Measurements from ENCODE around the gene RPS6KB1. TPM values are rescaled to one million over a fixed set of nuclear protein-coding genes. Genes with fewer than 3 reads are reported as not detected.

RPS6KB1 gene
- total and polyA plus RNA-seq, 10 of the 15 experiments (the other 5 are each of a cell fraction or from before 2014, with no cell fraction given) = 6.6 to 33.2 (median 26.0) TPM

DNA sequence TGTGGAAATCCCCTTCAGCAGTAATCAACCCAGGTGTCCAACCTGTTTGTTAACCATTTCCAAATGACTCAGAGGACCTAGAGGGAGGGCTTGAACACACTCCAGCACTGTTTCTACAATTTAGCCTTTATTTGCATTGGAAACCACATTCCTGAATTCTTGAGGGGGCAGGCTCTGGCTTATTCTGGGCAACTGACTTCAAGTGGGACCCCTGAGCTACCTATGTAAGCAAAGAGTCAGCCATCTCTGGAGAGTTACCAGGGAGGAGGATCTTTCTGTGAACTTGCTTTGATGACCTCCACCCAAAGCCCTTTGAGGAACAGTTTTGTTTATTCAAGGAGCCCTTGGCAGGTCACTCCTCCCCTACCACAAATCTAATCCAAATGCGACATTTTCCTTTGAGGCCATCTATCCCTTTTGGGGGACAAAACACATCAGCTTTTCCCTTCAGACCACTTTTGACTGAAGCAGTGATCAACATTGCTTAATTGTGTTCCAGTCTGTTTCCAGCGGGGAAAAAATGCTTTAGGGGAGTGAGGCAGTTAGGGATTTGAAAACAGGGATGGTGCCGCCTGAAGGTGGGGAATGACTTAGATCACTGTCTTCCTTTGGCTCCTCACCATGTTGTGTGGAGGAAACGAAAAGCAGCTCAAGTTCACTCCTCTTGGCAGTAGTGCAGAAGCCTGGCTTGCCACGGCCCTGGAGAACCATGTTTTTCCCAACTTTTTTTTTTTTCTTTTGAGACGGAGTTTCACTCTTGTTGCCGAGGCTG lies 46.3 kb upstream of the RPS6KB1 start (continued):
- 0 out of 2 replicates have a peak, but pooled peaks have one; percentile 54 for TF ChIP-seq CHD1 (IDR thresholded peaks at IDR 0.05; ENCODE audit: low read depth, low read length)
- TF ChIP-seq CREB1 (IDR thresholded peaks at IDR 0.05; ENCODE audit: low read depth) = peak; percentile 23; the same call in 1 of the 2 replicates
- TF ChIP-seq NFXL1 (IDR thresholded peaks at IDR 0.05; ENCODE audit: borderline replicate concordance) = peak; percentile 87
- 0 out of 2 replicates have a peak, but pooled peaks have one; percentile 65 for TF ChIP-seq BMI1 (IDR thresholded peaks at IDR 0.05; ENCODE audit: borderline replicate concordance)
- TF ChIP-seq CUX1 (IDR thresholded peaks at IDR 0.05; ENCODE audit: insufficient replicate concordance, low read depth, low read length) = peak; percentile 14
- peak; percentile 37; the same call in 1 of the 2 replicates for TF ChIP-seq ATF7 (IDR thresholded peaks at IDR 0.05; ENCODE audit: low read depth)
- TF ChIP-seq TCF3 (IDR thresholded peaks at IDR 0.05; ENCODE audit: borderline replicate concordance, insufficient read depth, low read depth, low read length) = peak; percentile 88
- 0 out of 2 replicates have a peak, but pooled peaks have one; percentile 11 for TF ChIP-seq MTA3 (IDR thresholded peaks at IDR 0.05; ENCODE audit: borderline replicate concordance, low read length)
- TF ChIP-seq DPF2 (IDR thresholded peaks at IDR 0.05) = peak; percentile 86; the same call in 1 of the 2 replicates
- TF ChIP-seq EED (IDR thresholded peaks at IDR 0.05; ENCODE audit: low read depth) = peak; percentile 75
- 0 out of 2 replicates have a peak, but pooled peaks have one; percentile 11 for TF ChIP-seq TBL1XR1 (IDR thresholded peaks at IDR 0.05; ENCODE audit: low read depth, low read length)
- peak; percentile 66; the same call in 1 of the 2 replicates for TF ChIP-seq GATAD2B (conservative IDR thresholded peaks at IDR 0.05; ENCODE audit: low read depth)
- peak; percentile 29 for TF ChIP-seq SKIL (IDR thresholded peaks at IDR 0.05; ENCODE audit: low read depth, poor library complexity, severe bottlenecking)
- no peak for TF ChIP-seq NR2C2 (IDR thresholded peaks at IDR 0.05; ENCODE audit: borderline replicate concordance, control insufficient read depth, insufficient read length, low read depth)
- TF ChIP-seq IKZF1 (conservative IDR thresholded peaks at IDR 0.05) = peak; percentile 80
- TF ChIP-seq JUNB (IDR thresholded peaks at IDR 0.05) = peak; percentile 58
- TF ChIP-seq EGR1 (IDR thresholded peaks at IDR 0.05; ENCODE audit: borderline replicate concordance in 1 of 2, low read depth in 2 of 2, low read length in 2 of 2) = no peak
- no peak for TF ChIP-seq LARP7 (IDR thresholded peaks at IDR 0.05)
- no peak for TF ChIP-seq MEF2B (IDR thresholded peaks at IDR 0.05; ENCODE audit: partially characterized antibody, poor library complexity, severe bottlenecking)
- peak; percentile 70; the same call in 1 of the 2 replicates for TF ChIP-seq FOXM1 (IDR thresholded peaks at IDR 0.05; ENCODE audit: low read depth, low read length)
- TF ChIP-seq MYC (IDR thresholded peaks at IDR 0.05; ENCODE audit: insufficient read depth, insufficient read length, insufficient replicate concordance, low read length, severe bottlenecking) = no peak

Data from GM12878 (cell line).